Type B pancreatic cell (in vitro differentiated cells): ENCODE measurements around the gene POFUT1. TPM values are rescaled to one million over a fixed set of nuclear protein-coding genes. Genes with fewer than 3 reads are reported as not detected.

ENCODE experiments used
- DNase-seq: peaks from one replicate; pipeline ENCODE4 v3.0.0; 2021; ENCODE audit warnings: mixed read lengths; ENCODE audit not compliant: unreplicated experiment; ENCODE audit errors: extremely low spot score
- H3K27ac Mint-ChIP-seq: 2 replicates; pipeline ENCODE4 v1.8.0; 2021; ENCODE audit warnings: mild to moderate bottlenecking, mixed read lengths
- H3K27me3 Mint-ChIP-seq: 2 replicates; pipeline ENCODE4 v1.8.0; 2021; ENCODE audit warnings: mixed read lengths
- H3K36me3 Mint-ChIP-seq: 2 replicates; pipeline ENCODE4 v1.8.0; 2021; ENCODE audit warnings: mixed read lengths
- H3K4me1 Mint-ChIP-seq: one replicate; pipeline ENCODE4 v1.8.0; 2021; ENCODE audit warnings: mixed read lengths; ENCODE audit not compliant: unreplicated experiment
- H3K4me3 Mint-ChIP-seq: 2 replicates; pipeline ENCODE4 v1.8.0; 2021; ENCODE audit warnings: mild to moderate bottlenecking, mixed read lengths
- H3K9me3 Mint-ChIP-seq: 2 replicates; pipeline ENCODE4 v1.8.0; 2021; ENCODE audit warnings: mixed read lengths
- total RNA-seq: library from RNA; stranded (reverse); gene quantifications from 2 replicates; pipeline ENCODE4 v1.2.1, GENCODE V29; 2021; ENCODE audit warnings: low replicate concordance
- TF ChIP-seq, protein P1 (sequence below): fragments of 200-600 bp; sonication (generic); conservative IDR thresholded peaks from 2 replicates; pipeline ENCODE4 v1.5.0; 2021; ENCODE audit warnings: antibody characterized with exemption, mild to moderate bottlenecking

POFUT1 gene
- total RNA-seq, 1 donor from 2014 or later: 55.8 TPM

DNA sequence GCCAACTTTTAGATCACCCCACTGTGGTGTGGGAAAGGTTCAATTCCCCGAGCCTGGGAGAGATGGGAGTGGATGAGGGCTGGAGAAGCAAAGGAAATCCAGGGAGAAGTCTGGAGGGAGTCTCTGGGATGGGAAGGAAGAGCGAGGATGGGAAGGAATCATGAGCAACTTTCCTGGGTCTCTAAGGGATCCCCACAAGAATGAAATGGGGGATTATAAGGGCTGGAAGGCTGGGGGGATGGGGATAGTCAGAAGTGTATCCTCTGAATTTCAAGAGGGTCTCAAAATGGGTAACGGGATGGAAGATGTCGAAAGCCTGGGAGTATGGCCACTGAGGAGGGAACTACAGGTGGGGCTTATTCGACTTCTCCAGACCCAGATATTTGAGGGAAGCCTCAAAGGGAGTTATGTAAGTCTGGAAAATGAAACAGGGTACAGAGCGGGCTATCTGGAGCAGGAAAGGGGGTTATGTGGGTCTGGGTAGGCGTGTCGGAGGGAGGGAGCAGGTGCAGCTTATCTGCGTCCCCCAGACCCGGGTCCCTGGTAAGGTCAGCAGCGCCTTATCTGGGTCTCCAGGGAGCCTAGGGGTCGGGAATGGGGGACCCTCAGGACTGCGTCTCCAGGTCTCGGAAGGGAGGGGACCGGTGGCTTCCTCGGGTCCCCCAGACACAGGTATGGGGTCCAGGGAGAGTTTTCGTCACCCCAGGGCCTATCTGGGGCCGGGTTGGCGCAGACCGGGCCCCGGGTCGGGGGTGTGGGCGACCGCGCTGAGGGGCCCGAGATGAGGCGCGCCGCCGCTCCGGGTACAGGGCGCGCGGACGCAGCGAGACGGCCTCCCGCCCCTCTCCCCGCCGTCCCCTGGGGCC is 687 bp upstream of the POFUT1 start:
- H3K4me3 Mint-ChIP-seq: peak overlapping the region; percentile 99
- no peaks in the 10 kb centered on the region for H3K27me3 Mint-ChIP-seq
- DNase-seq: no peak
- TF ChIP-seq, protein P1, sequence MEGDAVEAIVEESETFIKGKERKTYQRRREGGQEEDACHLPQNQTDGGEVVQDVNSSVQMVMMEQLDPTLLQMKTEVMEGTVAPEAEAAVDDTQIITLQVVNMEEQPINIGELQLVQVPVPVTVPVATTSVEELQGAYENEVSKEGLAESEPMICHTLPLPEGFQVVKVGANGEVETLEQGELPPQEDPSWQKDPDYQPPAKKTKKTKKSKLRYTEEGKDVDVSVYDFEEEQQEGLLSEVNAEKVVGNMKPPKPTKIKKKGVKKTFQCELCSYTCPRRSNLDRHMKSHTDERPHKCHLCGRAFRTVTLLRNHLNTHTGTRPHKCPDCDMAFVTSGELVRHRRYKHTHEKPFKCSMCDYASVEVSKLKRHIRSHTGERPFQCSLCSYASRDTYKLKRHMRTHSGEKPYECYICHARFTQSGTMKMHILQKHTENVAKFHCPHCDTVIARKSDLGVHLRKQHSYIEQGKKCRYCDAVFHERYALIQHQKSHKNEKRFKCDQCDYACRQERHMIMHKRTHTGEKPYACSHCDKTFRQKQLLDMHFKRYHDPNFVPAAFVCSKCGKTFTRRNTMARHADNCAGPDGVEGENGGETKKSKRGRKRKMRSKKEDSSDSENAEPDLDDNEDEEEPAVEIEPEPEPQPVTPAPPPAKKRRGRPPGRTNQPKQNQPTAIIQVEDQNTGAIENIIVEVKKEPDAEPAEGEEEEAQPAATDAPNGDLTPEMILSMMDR: no peak
- H3K27ac Mint-ChIP-seq: peak overlapping the region; percentile 97
- no peaks in the 10 kb centered on the region for H3K9me3 Mint-ChIP-seq
- H3K36me3 Mint-ChIP-seq: peaks cover 9% of the 10 kb centered on the region
- H3K4me1 Mint-ChIP-seq: peaks cover 62% of the 10 kb centered on the region

DNA sequence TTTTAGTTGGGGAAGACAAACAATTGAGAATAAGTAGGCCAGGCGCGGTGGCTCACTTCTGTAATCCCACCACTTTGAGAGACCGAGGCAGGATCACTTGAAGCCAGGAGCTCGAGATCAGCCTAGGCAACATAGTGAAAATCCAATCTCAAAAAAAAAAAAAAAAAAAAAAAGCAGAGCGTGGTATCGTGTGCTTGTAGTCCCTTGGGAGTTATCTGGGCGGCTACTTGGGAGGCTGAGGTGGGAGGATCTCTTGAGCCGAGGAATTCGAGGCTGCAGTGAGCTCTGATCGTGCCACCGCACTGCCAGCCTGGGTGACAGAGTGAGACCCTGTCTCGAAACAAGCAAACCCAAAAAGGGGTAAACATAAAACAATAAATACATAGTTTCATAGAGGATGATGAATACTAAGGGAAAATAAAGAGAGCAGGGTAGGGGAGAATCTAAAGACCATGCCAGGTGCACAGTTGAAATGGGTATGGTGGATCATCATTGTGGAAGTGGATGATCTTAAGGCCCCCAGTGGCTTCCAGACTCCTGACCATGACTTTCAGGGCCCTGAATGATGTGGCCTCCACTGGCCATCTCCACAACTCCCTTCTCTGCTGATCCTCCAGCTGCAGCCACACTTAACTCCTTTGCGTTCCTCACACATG is 947 bp downstream of the POFUT1 start:
- Mint-ChIP-seq H3K9me3 (no peaks in the 10 kb centered on the region), H3K4me1 (peaks cover 47% of the 10 kb centered on the region), H3K27me3 (no peaks in the 10 kb centered on the region), H3K4me3 (peak overlapping the region; percentile 87), H3K36me3 (peaks cover 6% of the 10 kb centered on the region), H3K27ac (peak overlapping the region; percentile 86)
- no peak for DNase-seq
- TF ChIP-seq, protein P1: no peak

DNA sequence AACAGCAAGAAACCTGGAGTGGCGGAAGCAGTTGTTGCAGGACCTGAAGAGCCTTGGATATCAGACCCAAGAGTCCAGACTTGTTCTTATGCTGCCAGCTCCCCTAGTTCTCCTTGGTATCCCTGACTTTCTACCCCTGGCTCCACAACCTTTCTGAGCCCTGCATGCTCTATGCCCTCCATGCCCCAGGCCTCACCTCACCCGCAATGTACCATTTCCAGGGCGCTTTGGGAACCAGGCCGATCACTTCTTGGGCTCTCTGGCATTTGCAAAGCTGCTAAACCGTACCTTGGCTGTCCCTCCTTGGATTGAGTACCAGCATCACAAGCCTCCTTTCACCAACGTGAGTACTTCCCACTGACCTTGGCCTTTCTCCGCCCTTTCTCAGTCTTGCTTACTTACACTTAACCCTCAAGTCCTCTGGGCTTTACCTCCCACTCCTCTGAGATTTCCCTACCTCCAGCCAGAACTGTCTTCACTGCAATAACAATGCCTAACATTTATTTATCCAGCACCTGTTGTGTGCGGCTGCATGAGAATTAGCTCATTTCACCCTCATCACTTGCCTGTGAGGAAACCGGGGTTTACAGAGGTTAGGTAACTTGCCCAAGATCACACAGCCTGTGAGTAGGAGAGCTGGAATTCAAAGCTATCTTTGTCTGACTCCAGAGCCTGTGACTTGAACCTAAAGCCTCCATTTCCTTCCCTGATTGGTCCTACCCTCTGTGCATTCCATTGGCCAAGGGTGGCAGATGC is 2.3 kb downstream of the POFUT1 start:
- Mint-ChIP-seq H3K4me1 (peaks cover 33% of the 10 kb centered on the region), H3K9me3 (no peaks in the 10 kb centered on the region), H3K36me3 (peaks cover 6% of the 10 kb centered on the region), H3K4me3 (peak overlapping the region; percentile 87), H3K27ac (peak overlapping the region; percentile 86), H3K27me3 (no peaks in the 10 kb centered on the region)
- TF ChIP-seq, protein P1: no peak
- DNase-seq: no peak

DNA sequence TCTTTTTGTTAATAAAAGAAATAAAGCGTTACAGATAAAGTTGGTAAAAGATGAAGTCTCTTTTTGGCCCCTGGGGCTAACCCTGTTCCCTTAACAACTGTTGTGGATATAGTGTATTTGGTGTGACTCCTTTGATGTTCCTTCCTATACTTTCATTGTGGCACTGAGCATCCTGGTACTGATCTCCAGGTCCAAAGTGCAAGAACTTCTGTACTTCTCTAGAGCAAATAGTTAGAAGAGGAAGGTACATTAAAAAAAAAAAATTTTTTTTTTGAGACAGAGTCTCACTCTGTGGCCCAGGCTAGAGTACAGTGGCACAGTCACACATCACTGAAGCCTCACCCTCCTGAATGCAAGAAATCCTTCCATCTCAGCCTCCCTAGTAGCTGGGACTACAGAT is 6.2 kb downstream of the POFUT1 start:
- no peak for DNase-seq
- no peaks in the 10 kb centered on the region for H3K27me3 Mint-ChIP-seq
- TF ChIP-seq, protein P1: no peak
- peaks cover 27% of the 10 kb centered on the region for H3K36me3 Mint-ChIP-seq
- no peak overlapping the region for H3K27ac Mint-ChIP-seq
- H3K4me3 Mint-ChIP-seq: no peak overlapping the region
- peaks cover 13% of the 10 kb centered on the region for H3K4me1 Mint-ChIP-seq
- H3K9me3 Mint-ChIP-seq: no peaks in the 10 kb centered on the region

DNA sequence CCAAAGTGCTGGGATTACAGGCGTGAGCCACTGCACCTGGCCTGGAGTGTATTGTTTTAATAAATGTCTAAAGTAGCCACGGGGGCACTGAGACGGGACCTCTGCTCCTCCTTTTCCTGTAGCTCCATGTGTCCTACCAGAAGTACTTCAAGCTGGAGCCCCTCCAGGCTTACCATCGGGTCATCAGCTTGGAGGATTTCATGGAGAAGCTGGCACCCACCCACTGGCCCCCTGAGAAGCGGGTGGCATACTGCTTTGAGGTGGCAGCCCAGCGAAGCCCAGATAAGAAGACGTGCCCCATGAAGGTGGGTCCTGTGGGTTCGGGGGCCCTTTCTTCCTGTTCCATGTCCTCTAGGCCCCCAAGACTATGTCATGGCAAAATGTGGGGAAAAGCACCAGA is 7.5 kb downstream of the POFUT1 start:
- Mint-ChIP-seq H3K27ac (no peak overlapping the region), H3K4me3 (no peak overlapping the region), H3K27me3 (no peaks in the 10 kb centered on the region), H3K4me1 (peaks cover 6% of the 10 kb centered on the region), H3K9me3 (no peaks in the 10 kb centered on the region), H3K36me3 (peaks cover 37% of the 10 kb centered on the region)
- TF ChIP-seq, protein P1: no peak
- no peak for DNase-seq
